Epidermal melanocyte (primary cell): ENCODE measurements around the gene RBP5.
A peak's percentile ranks its signal among the peaks of the same experiment; 100 is the strongest.

Source experiments
- DNase-seq: peaks from one replicate; pipeline ENCODE4 v3.0.0; 2011; ENCODE audit warnings: low spot score; ENCODE audit not compliant: insufficient read length

Gene RBP5

DNA sequence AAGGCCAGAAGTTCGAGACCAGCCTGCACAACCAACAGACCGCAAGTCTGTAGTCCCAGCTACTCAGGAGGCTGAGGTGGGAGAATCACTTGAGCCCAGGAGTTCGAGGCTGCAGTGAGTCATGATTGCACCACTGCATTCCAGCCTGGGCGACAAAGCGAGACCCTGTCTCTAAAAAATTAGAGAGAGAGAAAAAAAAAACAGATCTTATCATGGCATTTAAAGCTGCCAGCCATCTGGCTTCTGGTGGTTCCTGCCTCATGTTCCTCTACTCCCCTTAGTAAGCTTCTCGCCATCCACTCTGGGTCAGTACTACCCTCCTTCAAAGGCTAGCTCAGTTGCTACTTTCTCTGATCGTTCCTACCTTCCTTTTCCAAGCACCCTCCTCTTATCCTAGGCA is 17.5 kb upstream of the RBP5 start:
- DNase-seq: no peak

DNA sequence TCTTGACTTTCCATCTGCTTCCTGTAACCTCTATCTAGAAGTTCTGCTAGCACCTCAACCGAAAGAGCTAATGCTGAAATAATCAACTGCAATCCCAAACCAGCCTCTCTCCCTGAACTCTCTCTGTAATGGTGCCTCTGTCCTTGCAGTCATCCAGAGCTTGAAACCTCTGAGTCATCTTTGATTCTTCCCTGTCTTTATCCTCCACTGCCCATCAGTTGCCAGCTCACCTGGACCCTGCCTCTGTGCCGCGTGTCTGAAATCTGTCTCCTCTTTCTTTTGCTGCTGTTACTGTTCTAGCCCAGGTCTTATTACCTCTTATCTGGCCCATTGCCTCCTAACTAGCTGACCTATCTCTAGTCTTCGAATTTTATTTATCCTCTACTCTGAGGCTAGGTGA is 17.0 kb upstream of the RBP5 start:
- no peak for DNase-seq

DNA sequence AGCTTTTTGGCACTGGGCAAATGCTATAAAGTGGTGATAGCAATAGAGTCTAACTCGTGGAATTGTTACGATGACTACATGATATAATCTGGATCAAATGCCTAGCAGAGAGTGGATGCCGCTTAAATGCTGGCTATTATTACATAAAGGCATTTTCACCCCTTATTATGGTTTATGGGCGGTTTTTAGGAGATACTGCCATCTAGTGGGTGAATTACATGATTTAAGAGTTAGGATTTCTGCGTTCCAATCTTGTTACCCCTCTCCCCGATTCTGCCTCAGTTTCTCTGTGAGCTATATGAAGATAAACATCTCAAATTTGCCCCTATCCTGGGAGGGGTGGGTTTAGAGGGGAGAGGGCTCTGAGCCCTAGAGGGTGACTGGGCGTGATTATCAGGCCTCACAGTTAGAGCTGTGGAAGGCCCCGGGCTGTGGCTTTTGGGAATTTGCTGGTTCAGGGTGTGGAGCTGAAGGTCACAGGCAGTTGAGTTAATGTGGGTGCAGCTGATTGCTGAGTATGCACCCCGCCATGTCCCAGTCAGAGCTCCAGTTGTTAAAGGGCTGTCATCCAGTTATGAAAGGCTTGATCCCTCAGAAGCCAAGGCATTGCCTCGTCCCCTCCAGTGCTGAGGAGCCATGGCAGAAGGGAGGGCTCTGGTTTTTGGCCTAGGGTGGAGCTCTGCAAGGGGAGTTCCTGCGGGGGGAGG is 15.9 kb upstream of the RBP5 start:
- DNase-seq: peak; percentile 49

DNA sequence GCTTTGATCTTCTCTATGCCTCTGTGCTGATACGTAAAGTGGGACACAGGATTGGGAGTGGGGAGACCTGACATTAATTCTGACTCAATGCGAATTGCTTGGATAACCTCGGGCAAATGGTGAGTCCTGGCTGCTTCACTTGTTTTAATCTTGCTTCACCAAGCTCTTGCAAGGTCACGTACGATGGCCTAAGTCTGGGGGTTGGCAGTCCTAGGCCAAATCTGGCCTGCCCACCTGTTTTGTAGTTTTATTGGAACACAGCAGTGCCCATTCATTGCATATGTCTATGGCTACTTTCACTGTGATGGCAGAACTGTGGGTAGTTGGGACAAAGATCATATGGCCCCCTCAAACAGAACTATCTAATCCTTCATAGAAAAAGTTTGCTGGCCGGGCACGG is 14.9 kb upstream of the RBP5 start:
- DNase-seq: no peak

DNA sequence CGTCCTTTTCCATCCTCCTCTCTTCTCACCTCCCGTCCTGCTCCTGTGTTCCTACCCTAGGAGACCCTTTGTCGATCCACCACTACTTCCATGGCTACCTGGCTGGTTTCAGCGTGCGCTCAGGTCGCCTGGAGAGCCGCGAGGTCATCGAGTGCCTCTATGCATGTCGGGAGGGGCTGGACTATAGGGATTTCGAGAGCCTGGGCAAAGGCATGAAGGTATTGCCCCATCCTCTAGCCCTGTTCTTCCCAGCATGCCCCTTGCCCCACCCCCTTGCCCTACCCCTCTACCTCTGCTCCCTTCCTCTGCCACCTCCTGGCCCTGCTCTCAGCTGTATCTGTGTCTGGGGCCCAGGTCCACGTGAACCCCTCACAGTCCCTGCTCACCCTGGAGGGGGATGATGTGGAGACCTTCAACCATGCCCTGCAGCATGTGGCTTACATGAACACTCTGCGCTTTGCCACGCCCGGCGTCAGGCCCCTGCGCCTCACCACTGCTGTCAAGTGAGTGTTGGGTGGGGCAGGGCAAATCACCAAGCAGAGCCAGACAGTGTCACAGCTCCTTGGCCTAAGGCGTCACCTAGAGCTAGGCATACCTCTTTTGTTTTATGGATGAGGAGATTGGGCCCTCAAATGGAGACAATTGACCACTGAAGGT is 14.2 kb upstream of the RBP5 start:
- no peak for DNase-seq

DNA sequence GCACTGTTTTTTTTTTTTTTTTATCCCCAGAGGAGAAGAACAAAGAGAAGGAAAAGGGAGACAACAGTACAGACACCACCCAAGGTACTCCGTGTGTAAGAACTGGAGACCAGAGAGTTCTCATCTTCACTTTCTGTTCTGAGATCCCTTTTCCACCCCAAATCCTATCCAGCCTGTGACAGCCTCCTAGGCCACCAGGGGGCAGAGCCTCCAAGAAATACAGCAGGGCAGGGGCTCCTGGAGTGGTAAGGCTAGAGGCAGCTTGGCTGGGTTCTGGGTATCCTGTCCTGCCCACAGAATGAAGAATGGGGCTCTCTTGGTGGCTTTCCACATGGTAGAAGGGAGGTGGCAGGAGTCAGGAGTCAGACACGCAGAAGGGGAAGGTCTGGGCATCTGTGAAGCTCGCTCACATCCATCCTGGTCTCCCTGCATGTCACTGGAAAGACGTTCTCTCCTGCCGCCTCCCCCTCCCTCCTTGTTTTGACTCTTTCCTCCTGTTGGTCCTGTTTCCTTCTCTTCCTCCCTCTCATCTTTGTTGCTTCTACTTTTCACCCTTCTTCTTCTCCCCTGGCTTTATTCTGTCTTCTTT is 13.5 kb upstream of the RBP5 start:
- peak; percentile 52 for DNase-seq

DNA sequence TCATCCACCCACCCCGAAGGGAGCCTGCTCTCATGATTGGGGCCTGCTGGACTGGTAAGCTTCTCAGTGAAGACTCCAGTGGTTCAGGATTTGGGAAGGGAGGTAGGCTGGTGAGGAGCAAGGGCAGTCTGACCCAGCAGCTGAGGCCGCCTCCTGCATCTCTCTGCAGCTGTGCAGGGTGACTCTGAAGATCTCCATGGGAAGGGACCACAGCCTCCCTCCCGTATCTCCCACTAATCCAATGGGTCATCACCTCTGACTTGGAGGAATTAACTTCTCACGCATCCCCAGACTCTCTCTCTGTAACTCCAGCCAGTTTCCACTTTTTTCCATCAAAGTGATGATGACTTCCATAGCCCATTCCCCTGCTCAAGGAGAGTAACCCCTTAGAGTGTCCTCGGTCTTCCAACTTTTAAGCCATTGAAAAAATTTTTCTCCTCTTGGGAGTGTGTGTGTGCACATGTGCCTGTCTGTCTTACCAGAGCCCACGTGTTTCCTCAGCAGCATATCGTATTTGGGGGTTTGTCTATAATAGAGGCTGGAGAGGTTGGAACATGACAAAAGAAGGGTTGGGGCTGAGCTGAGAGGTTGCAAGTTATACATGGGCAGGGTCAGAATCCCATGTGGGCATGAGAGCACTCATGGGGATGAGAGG is 12.8 kb upstream of the RBP5 start:
- DNase-seq: no peak

DNA sequence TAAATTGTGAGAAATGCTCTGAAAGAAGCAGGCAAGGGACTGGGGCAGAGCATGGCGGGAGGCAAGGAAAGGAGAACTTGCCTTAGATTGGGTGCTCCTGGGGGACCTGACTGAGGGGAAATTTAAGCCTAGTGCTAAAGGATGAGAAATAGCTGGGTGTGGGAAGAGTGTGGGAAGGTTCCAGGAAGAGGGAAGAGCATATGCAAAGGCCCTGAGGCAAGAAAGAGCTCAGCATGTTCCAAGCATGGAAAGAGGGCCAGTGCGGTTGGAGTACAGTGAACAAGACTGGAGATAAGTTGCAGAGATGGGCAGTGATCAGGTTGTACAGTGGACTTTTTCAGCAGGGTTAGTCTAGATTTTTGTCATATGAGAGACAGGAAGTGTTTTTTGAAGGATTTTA is 10.5 kb upstream of the RBP5 start:
- no peak for DNase-seq

DNA sequence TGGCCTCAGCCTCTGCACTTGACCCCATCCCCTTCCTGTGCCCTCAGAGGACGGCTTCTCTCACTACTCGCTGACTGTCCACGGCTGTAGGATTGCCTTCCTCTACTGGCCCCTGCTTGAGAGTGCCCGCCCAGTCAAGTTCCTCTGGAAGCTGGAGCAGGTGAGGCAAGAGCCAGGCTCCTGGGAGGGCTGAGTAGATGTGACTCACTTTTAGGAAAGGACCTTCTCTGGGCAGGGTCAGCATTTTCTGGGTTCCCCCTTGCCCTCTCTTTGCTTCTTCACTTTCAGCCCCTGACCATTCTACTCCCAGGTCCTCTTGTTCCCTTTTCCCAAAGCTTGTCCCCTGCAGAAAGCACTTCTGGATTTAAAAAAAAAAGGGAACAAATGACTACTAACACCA is 9.2 kb upstream of the RBP5 start:
- DNase-seq: no peak

DNA sequence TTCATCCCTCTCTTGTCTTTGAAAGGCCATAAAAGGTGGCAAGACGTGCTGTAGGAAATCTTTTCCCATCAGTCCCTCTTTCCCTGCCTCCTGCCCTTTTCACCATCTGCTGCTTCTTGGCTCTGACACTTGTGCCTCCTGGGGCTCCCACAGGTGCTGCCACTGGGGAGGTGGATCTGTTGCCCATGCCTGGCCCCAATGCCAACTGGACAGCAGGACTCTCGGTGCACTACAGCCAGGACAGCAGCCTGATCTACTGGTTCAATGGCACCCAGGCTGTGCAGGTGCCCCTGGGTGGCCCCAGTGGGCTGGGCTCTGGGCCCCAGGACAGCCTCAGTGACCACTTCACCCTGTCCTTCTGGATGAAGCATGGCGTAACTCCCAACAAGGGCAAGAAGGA is 8.0 kb upstream of the RBP5 start:
- DNase-seq: no peak

DNA sequence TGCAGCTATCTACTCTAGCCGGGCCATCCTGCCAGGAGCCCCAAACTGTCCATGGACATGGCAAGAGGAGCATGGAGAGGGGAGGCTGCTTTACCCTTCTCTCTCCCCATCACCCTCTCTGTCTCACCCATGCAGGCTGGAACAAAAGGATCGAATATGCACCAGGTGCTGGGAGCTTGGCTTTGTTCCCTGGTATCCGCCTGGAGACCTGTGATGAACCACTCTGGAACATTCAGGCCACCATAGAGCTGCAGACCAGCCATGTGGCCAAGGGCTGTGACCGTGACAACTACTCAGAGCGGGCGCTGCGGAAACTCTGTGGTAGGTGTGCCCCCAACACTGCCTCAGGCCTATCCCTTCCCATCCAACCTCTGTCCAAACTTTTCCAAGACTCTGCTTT is 7.4 kb upstream of the RBP5 start:
- no peak for DNase-seq

DNA sequence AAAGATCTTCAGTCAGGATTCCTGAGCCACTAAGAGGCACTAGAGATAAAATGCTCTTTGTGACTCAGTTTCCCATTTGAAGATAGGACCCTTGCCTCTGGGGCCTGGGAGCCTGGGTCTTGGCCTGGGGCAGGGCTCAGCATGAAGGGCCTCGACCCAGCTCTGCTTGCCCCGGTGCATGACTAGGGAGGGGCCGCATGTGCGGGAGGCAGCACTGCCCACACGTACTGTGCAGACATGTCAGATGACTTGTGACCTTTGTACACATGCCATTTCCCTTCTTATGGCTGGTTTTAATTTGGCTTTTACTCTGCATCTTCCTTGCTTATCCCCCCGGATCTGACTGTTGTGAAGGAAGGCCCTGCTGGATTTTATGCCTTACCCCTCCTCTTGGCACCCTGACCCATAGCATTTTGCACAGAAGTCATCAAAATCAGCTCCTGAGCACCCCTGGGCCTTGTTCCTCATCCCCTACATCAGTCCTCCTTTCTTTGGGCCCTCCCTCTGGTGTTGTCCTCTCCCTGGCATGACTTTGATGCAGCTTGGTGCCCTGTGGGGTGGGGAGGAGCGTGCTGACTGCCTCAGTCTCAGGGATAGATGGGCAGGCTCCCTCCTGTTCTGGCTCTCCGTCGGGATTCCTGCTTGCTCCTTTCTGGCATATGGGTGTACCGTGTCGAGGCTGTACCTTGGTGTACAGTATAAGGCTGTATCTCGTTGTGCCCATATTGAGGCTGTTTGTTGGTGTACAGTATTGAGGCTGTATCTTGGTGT is 5.9 kb upstream of the RBP5 start:
- no peak for DNase-seq

DNA sequence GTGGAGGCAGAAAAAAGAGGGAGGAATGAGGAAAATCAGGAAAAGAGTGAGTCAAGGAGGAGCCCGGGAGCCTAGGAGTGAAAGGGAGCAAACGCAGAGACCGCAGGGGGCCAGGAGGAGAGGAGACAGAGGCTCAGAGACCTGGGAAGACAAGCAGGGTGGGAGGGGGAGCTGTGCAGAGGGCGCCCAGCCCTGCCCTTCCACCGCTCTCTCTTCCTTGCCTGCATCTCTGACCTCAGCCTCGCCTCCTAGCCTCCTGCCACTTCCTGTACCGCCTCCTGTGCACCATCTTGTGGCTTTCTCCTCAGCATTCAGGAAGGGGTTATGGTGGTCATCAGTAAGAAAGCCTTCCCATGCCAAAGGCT is 2.8 kb upstream of the RBP5 start:
- DNase-seq: no peak

DNA sequence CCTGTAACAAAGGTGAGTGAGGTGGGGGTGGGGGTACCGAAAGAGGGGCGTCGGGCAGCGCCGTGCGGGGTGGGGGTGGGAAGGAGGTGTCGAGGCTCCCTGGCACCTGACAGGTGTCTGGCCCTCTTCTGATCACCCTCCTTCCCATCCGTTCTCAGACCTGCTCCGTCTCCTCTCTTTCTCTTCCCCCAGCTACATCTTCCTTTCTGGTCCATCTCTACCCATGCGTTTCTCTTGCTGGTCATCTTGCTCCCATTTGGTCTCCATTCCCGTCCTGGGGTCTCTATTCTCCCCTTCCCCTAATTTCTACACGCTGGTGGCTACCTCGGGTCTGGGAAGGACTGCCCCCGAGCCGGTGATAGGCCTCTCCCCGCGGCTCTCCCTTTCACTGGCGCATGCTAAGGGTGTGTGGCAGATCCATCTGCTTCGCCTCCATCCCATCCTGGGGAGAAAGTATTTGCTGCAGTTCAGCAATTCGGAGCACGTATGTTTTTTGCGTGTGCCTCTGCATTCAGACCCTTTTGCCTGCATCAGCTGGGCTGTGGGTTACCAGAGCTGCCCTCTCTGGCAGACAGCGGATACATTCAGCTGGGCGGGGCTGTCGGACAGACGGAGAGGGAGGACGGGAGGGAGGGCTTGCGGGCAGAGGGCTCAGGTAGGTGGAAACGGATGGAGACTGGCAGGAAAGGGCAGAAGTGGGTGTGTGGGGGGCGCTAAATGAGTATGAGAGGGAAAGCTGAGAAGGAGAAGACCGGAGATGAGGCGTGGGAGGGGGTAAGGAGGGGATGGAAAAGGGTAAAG is 2.2 kb upstream of the RBP5 start:
- peak; percentile 27 for DNase-seq

DNA sequence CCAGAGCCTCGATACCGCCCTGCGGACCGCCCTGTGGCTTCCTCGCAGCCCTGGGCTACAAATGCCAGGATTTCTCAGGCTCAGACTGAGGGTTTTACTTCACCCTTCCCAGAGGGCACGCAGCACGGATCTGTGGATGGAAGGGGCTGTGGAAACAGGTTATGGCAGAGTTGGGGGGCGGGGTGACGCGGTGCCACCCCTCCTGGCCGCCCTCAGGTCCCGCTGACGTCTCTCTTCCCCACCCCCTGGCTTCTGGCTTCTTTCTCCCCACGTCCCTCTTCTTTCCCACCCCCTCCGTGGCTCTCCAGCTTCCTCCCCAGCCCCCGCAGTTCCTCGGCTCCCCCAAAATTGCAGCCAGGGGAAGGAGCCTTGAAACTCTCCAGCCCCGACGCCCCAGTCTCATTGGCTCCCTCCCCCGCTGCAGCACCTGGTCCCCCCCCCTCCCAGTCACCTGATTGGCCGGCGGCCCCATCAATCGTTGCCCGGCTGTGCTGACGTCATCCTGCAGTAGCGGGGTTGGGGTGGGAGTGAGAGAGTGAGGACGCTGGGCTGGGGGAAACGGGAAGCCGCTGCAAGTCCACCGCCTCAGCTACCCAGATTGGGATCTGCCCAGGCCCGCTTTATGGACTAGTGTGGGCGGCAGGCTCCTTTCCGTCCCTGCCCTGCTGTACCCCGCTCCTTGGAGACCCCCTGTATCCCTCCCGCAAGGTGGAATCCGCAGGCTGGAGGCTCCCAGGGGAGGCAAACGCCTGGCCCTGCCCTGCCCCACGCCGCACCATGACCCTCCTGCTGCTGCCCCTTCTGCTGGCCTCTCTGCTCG is 1.4 kb upstream of the RBP5 start, which contains the start of gene CLSTN3:
CLSTN3 (plus strand) TSS at position 500 of the 820 bp plus-strand sequence; CDS start at position 778, 278 bp downstream.
- DNase-seq: peak; percentile 92

DNA sequence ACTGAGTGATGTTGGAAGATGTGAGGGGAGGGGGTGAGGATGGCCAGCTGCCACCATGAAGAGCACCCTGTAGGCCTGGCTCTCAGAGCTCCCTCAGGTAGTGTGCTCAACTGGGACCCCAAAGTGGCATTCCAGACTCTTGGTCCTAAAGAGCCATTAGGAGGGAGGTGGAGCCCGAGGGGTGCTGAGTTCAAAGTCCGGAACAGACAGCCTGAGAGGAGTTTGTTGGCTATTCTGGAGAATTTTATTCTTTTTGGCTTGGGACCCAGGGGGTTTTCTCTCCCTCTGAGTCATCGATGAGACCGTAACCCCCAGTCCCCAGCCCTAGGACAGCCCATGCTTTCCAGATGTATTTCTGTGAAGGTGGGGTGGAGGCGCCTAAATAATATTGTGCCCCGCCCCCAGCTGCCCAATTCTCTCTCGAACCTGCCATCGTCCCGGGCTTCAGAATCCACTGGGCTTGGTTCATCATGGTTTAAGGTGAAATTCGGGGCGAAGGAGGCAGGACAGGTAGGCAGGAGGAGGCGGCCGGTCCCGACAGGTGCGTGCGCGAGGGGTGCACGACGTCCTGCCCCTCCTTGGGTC is 690 bp upstream of the RBP5 start:
- no peak for DNase-seq

DNA sequence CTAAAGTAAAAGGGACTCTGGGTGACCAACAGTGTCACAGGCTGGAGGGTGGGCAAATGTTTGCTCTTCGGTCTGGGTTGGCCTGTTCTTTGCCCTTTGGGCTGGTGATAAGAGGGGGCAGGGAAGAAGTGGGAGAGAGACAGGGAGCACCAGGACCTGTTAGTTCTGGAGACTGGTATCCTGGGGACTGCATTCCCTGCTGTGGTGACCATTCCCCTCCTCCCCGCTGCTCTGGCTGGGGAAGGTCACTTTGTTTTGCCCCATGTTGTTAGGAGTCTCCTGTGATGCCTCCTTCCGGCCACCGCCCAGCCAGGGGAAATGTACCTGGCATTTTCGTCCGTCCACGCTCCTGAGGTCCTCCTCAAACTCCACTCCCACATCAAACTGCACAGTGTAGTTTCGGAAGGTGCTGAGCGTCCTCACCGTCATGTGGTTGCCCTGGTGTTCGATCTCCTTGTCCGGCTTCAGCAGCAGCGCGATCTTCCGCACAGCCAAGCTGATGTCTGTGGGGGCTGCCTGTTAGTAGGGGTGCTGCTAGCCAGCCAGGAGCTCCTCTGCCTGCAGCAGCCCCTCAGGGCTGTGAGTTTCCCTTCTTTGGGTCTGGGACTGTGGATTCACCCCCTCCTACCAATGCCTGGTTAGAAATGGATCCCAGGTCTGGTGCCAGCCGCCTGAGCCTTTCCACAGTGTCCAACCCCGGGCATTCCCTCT is 618 bp downstream of the RBP5 start:
- no peak for DNase-seq

DNA sequence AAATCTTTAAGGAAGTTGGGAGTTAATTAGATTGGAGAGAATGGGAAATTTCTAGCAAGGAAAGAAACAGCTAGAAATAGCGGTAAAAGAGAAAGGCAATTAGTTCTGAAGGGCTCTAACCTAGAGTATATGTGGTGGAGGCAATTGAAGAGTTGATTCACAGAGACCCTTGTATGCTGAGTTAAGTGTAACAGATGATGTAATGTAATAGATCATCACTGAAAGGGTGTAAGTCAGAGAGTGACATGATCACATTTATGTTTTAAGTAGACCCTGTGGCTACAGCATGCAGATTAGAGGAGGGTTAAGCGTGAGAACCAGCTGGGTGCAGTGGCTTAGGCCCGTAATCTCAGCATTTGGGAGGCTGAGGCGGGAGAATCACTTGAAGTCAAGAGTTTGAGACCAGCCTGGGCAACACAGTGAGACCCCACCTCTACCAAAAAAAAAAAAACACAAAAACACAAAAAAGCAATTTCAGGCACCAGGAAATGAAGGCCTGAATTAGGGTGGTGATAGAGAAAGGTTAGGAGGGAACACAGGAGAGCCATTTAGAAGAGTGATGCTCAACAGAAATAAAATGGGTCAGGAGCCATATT is 3.0 kb downstream of the RBP5 start:
- no peak for DNase-seq
